Kidney epithelial cell (primary cell): ENCODE measurements around the gene CCDC7. TPM values are rescaled to one million over a fixed set of nuclear protein-coding genes. Genes with fewer than 3 reads are reported as not detected.
"Not testable (repeated sequence)": the region's sequence is repeated elsewhere in the genome, so short reads cannot be mapped to it uniquely, and the experiment has no call there.

Source experiments
- DNase-seq: peaks from one replicate; pipeline ENCODE4 v3.0.0-alpha.2; 2010; ENCODE audit warnings: low read depth
- H3K27me3 ChIP-seq: 2 replicates; pipeline ENCODE4 v1.6.0; 2011; ENCODE audit warnings: low read length; ENCODE audit not compliant: control insufficient read depth, insufficient read depth
- H3K36me3 ChIP-seq: 2 replicates; pipeline ENCODE4 v1.5.1; 2011; ENCODE audit warnings: low read length; ENCODE audit not compliant: control insufficient read depth, insufficient read depth
- H3K4me3 ChIP-seq: 2 replicates; pipeline ENCODE4 v1.5.1; 2011; ENCODE audit warnings: low read depth, mild to moderate bottlenecking, control low read depth, low read length
- CTCF ChIP-seq: IDR thresholded peaks from 2 replicates; pipeline ENCODE4 v1.5.1; 2011; ENCODE audit warnings: mild to moderate bottlenecking, moderate library complexity, low read length, control low read depth, inconsistent platforms; ENCODE audit not compliant: insufficient read depth, poor library complexity, severe bottlenecking
- total RNA-seq: library from RNA; depleted of rRNA; stranded (reverse); fragments of >200 nt; gene quantifications from 2 replicates; pipeline ENCODE4 v1.2.3, GENCODE V29; 2015

CCDC7 gene
- total RNA-seq, 1 donor from 2014 or later, result 2.7 TPM

GRCh38 chr10:32731527-32731926 lies 285.6 kb downstream of the CCDC7 start:
- no peak for DNase-seq
- TF ChIP-seq CTCF, result no peak
- Histone ChIP-seq H3K36me3 (no peaks in the 10 kb centered on the region), H3K27me3 (no peaks in the 10 kb centered on the region), H3K4me3 (no peak overlapping the region)

GRCh38 chr10:32738958-32739357 lies 293.0 kb downstream of the CCDC7 start:
- DNase-seq, result no peak
- TF ChIP-seq CTCF, result no peak
- no peaks in the 10 kb centered on the region for H3K36me3 ChIP-seq
- no peak overlapping the region for H3K4me3 ChIP-seq
- H3K27me3 ChIP-seq, result no peaks in the 10 kb centered on the region

GRCh38 chr10:32744321-32744720 lies 298.4 kb downstream of the CCDC7 start:
- Histone ChIP-seq H3K4me3 (no peak overlapping the region), H3K27me3 (no peaks in the 10 kb centered on the region), H3K36me3 (no peaks in the 10 kb centered on the region)
- DNase-seq, result no peak
- TF ChIP-seq CTCF, result no peak

GRCh38 chr10:32746869-32747268 lies 300.9 kb downstream of the CCDC7 start:
- no peak for DNase-seq
- TF ChIP-seq CTCF, result no peak
- H3K27me3 ChIP-seq, result no peaks in the 10 kb centered on the region

GRCh38 chr10:32751582-32751981 lies 305.6 kb downstream of the CCDC7 start:
- Histone ChIP-seq H3K4me3 (no peak overlapping the region), H3K27me3 (no peaks in the 10 kb centered on the region), H3K36me3 (no peaks in the 10 kb centered on the region)
- TF ChIP-seq CTCF, result no peak
- no peak for DNase-seq

More at GRCh38 chr10:32746869-32747268, 300.9 kb downstream of the CCDC7 start:
- Histone ChIP-seq H3K36me3 (no peaks in the 10 kb centered on the region), H3K4me3 (no peak overlapping the region)

- not testable (repeated sequence) for H3K27me3 ChIP-seq, H3K36me3 ChIP-seq, H3K4me3 ChIP-seq, DNase-seq
Measured at GRCh38 chr10:32754900-32755299, 309.0 kb downstream of the CCDC7 start.

- no peaks in the 10 kb centered on the region for H3K27me3 ChIP-seq
- TF ChIP-seq CTCF, result no peak
- DNase-seq, result no peak
Measured at GRCh38 chr10:32771217-32771616, 325.3 kb downstream of the CCDC7 start.

More at GRCh38 chr10:32771217-32771616, 325.3 kb downstream of the CCDC7 start:
- Histone ChIP-seq H3K36me3 (no peaks in the 10 kb centered on the region), H3K4me3 (no peak overlapping the region)
